ENCODE results near the gene ARHGAP31. TPM values are rescaled to one million over a fixed set of nuclear protein-coding genes. Genes with fewer than 3 reads are reported as not detected.
A peak's percentile ranks its signal among the peaks of the same experiment; 100 is the strongest.
"Not testable (repeated sequence)": the region's sequence is repeated elsewhere in the genome, so short reads cannot be mapped to it uniquely, and the experiment has no call there.

Gene ARHGAP31
- total RNA-seq, 4 donors from 2014 or later: 19.8 to 28.7 (median 22.6) TPM

- no peak overlapping the region for H3K4me3 ChIP-seq
- TF ChIP-seq EP300 (IDR thresholded peaks at IDR 0.05) (no peak), POLR2AphosphoS5 (IDR thresholded peaks at IDR 0.05) (no peak), POLR2A (IDR thresholded peaks at IDR 0.05) (no peak)
- TF ChIP-seq, protein P1, sequence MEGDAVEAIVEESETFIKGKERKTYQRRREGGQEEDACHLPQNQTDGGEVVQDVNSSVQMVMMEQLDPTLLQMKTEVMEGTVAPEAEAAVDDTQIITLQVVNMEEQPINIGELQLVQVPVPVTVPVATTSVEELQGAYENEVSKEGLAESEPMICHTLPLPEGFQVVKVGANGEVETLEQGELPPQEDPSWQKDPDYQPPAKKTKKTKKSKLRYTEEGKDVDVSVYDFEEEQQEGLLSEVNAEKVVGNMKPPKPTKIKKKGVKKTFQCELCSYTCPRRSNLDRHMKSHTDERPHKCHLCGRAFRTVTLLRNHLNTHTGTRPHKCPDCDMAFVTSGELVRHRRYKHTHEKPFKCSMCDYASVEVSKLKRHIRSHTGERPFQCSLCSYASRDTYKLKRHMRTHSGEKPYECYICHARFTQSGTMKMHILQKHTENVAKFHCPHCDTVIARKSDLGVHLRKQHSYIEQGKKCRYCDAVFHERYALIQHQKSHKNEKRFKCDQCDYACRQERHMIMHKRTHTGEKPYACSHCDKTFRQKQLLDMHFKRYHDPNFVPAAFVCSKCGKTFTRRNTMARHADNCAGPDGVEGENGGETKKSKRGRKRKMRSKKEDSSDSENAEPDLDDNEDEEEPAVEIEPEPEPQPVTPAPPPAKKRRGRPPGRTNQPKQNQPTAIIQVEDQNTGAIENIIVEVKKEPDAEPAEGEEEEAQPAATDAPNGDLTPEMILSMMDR (IDR thresholded peaks at IDR 0.05): no peak
- H3K27ac ChIP-seq: no peak overlapping the region
- no peak for ATAC-seq
- no peaks in the 10 kb centered on the region for H3K9me3 ChIP-seq
- H3K4me1 ChIP-seq: peaks cover 0 to 16% (median 1%) of the 10 kb centered on the region in 3 donors
- no peaks in the 10 kb centered on the region for H3K27me3 ChIP-seq
- H3K36me3 ChIP-seq: peaks cover 0 to 22% of the 10 kb centered on the region in 2 donors
These were observed 22.1 kb downstream of the ARHGAP31 start for GRCh38 chr3:119316313-119316670.

DNA sequence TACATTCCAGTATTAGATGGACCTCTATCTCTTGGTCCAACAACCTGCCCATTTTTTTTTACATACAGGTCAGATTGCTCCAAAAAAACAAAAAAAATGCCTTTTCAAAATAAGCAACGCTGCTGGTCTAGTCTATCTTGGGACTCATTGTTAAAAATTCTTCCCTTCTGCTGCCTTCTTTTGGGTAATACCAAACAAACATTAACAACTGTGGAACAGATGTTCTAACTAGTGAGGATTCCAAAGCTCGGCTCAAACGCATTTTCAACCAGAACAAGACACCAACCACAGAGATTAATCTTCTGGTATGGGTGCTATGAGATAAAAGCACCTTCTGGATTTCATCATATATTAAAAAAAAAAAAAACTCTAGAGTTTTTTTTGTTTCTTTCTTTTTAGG is 24.7 kb downstream of the ARHGAP31 start:
- Histone ChIP-seq H3K9me3 (no peaks in the 10 kb centered on the region), H3K4me3 (no peak overlapping the region), H3K27ac (no peak overlapping the region), H3K4me1 (peaks cover 0 to 37% (median 5%) of the 10 kb centered on the region in 3 donors), H3K36me3 (peaks cover 0 to 5% of the 10 kb centered on the region in 2 donors), H3K27me3 (no peaks in the 10 kb centered on the region)
- TF ChIP-seq EP300 (IDR thresholded peaks at IDR 0.05): no peak
- TF ChIP-seq POLR2A (IDR thresholded peaks at IDR 0.05): no peak
- TF ChIP-seq, protein P1 (IDR thresholded peaks at IDR 0.05): no peak
- TF ChIP-seq POLR2AphosphoS5 (IDR thresholded peaks at IDR 0.05): no peak
- no peak for ATAC-seq
- 45 to 57% methylated on average over 3 of the region's 3 CpGs for WGBS, 2 donors (ENCODE audit: low coverage in 1 of 2)

- 79 to 93% methylated on average over 3 to 4 of the region's 4 CpGs for WGBS, 2 donors (ENCODE audit: low coverage in 1 of 2)
These were observed 25.1 kb downstream of the ARHGAP31 start for GRCh38 chr3:119319311-119319710.

GRCh38 chr3:119320785-119321184 is 26.6 kb downstream of the ARHGAP31 start:
- H3K27me3 ChIP-seq, H3K27ac ChIP-seq, ATAC-seq, H3K36me3 ChIP-seq, H3K4me3 ChIP-seq, H3K9me3 ChIP-seq: not testable (repeated sequence)
- 57 to 82% methylated on average over 4 to 5 of the region's 5 CpGs for WGBS, 2 donors (ENCODE audit: low coverage in 1 of 2)
- H3K4me1 ChIP-seq: peaks cover 0 to 30% (median 5%) of the 10 kb centered on the region in 3 donors

More at GRCh38 chr3:119319311-119319710, 25.1 kb downstream of the ARHGAP31 start:
- no peak for TF ChIP-seq EP300 (IDR thresholded peaks at IDR 0.05)
- no peak for TF ChIP-seq POLR2A (IDR thresholded peaks at IDR 0.05)
- TF ChIP-seq POLR2AphosphoS5 (IDR thresholded peaks at IDR 0.05): no peak
- TF ChIP-seq, protein P1 (IDR thresholded peaks at IDR 0.05): no peak
- Histone ChIP-seq H3K4me1 (peaks cover 0 to 36% (median 5%) of the 10 kb centered on the region in 3 donors), H3K9me3 (no peaks in the 10 kb centered on the region), H3K27ac (no peak overlapping the region), H3K36me3 (peaks cover 0 to under 1% of the 10 kb centered on the region in 2 donors), H3K27me3 (no peaks in the 10 kb centered on the region), H3K4me3 (no peak overlapping the region)
- ATAC-seq: no peak

GRCh38 chr3:119322021-119322834 is 28.0 kb downstream of the ARHGAP31 start:
- Histone ChIP-seq H3K36me3 (no peaks in the 10 kb centered on the region), H3K27me3 (no peaks in the 10 kb centered on the region), H3K4me3 (peak overlapping the region; percentile 56 to 78), H3K9me3 (no peaks in the 10 kb centered on the region), H3K4me1 (peaks cover 0 to 30% (median 5%) of the 10 kb centered on the region in 3 donors), H3K27ac (peak overlapping the region; percentile 70 to 99 (median 96))
- WGBS, 2 donors (ENCODE audit: low coverage in 1 of 2): 0 to 2% methylated on average over 3 to 9 of the region's 26 CpGs
- TF ChIP-seq POLR2A (IDR thresholded peaks at IDR 0.05) (no peak), EP300 (IDR thresholded peaks at IDR 0.05) (no peak), POLR2AphosphoS5 (IDR thresholded peaks at IDR 0.05) (no peak)
- TF ChIP-seq, protein P1 (IDR thresholded peaks at IDR 0.05): no peak
- ATAC-seq: peak; percentile 62

Data from gastroesophageal sphincter (tissue), 4 donors.